Measurements from ENCODE around the gene SHC4. TPM values are rescaled to one million over a fixed set of nuclear protein-coding genes. Genes with fewer than 3 reads are reported as not detected.
A peak's percentile ranks its signal among the peaks of the same experiment; 100 is the strongest.

Gene SHC4
- total RNA-seq, 1 donor from 2014 or later, result 4.5 TPM

GRCh38 chr15:48984021-48984710 is 20.4 kb upstream of the SHC4 start:
- TF ChIP-seq CTCF (conservative IDR thresholded peaks at IDR 0.05), result no peak
- H3K9me3 Mint-ChIP-seq, result peaks cover 5% of the 10 kb centered on the region
- H3K27ac Mint-ChIP-seq, result peak overlapping the region; percentile 50
- DNase-seq (ENCODE audit: extremely low spot score, unreplicated experiment), result no peak
- peaks cover 27% of the 10 kb centered on the region for H3K4me1 Mint-ChIP-seq (ENCODE audit: unreplicated experiment)
- no peaks in the 10 kb centered on the region for H3K27me3 Mint-ChIP-seq
- H3K4me3 Mint-ChIP-seq, result peak overlapping the region; percentile 20
- peaks cover 5% of the 10 kb centered on the region for H3K36me3 Mint-ChIP-seq

GRCh38 chr15:48983300-48983699 is 19.6 kb upstream of the SHC4 start:
- no peak for TF ChIP-seq CTCF (conservative IDR thresholded peaks at IDR 0.05)
- peaks cover 34% of the 10 kb centered on the region for H3K4me1 Mint-ChIP-seq (ENCODE audit: unreplicated experiment)
- no peaks in the 10 kb centered on the region for H3K27me3 Mint-ChIP-seq
- no peak overlapping the region for H3K4me3 Mint-ChIP-seq
- DNase-seq (ENCODE audit: extremely low spot score, unreplicated experiment), result no peak
- H3K27ac Mint-ChIP-seq, result no peak overlapping the region
- H3K9me3 Mint-ChIP-seq, result peaks cover 10% of the 10 kb centered on the region
- H3K36me3 Mint-ChIP-seq, result peaks cover 5% of the 10 kb centered on the region

- Mint-ChIP-seq H3K9me3 (peaks cover 7% of the 10 kb centered on the region), H3K4me3 (peak overlapping the region; percentile 10), H3K27ac (peak overlapping the region; percentile 26), H3K27me3 (no peaks in the 10 kb centered on the region), H3K4me1 (ENCODE audit: unreplicated experiment) (peaks cover 38% of the 10 kb centered on the region), H3K36me3 (peaks cover 2% of the 10 kb centered on the region)
- DNase-seq (ENCODE audit: extremely low spot score, unreplicated experiment), result no peak
- no peak for TF ChIP-seq CTCF (conservative IDR thresholded peaks at IDR 0.05)
These were observed 18.2 kb upstream of the SHC4 start for GRCh38 chr15:48981941-48982340.

- H3K36me3 Mint-ChIP-seq, result no peaks in the 10 kb centered on the region
- H3K27me3 Mint-ChIP-seq, result no peaks in the 10 kb centered on the region
- H3K4me3 Mint-ChIP-seq, result peak overlapping the region; percentile 70
- DNase-seq (ENCODE audit: extremely low spot score, unreplicated experiment), result no peak
- peak overlapping the region; percentile 92 for H3K27ac Mint-ChIP-seq
- peaks cover 42% of the 10 kb centered on the region for H3K4me1 Mint-ChIP-seq (ENCODE audit: unreplicated experiment)
- H3K9me3 Mint-ChIP-seq, result peaks cover 5% of the 10 kb centered on the region
- TF ChIP-seq CTCF (conservative IDR thresholded peaks at IDR 0.05), result no peak
These were observed 14.9 kb upstream of the SHC4 start for GRCh38 chr15:48978638-48979037.

- Mint-ChIP-seq H3K4me3 (peak overlapping the region; percentile 68), H3K4me1 (ENCODE audit: unreplicated experiment) (peaks cover 30% of the 10 kb centered on the region), H3K9me3 (peaks cover 5% of the 10 kb centered on the region), H3K27ac (peak overlapping the region; percentile 31), H3K27me3 (no peaks in the 10 kb centered on the region), H3K36me3 (no peaks in the 10 kb centered on the region)
- no peak for DNase-seq (ENCODE audit: extremely low spot score, unreplicated experiment)
- no peak for TF ChIP-seq CTCF (conservative IDR thresholded peaks at IDR 0.05)
These were observed 12.8 kb upstream of the SHC4 start for GRCh38 chr15:48976444-48977088.
